B cell (primary cell): ENCODE measurements around the gene ULK4.

ENCODE experiments used
- CTCF ChIP-seq: fragments of 200-600 bp; IDR thresholded peaks from one replicate; pipeline ENCODE4 v1.8.0; 2022; ENCODE audit warnings: antibody characterized with exemption, mild to moderate bottlenecking
- EZH2 ChIP-seq: IDR thresholded peaks from 2 replicates; pipeline ENCODE4 v1.6.1; 2012; ENCODE audit warnings: borderline replicate concordance, low read depth, mild to moderate bottlenecking, moderate library complexity, low read length; ENCODE audit not compliant: insufficient read depth, poor library complexity, severe bottlenecking

- TF ChIP-seq CTCF (no peak), EZH2 (no peak)
Measured at GRCh38 chr3:41308119-41308518, 653.8 kb downstream of the ULK4 start.
